H1 (cell line): ENCODE results near the gene OR52N2. TPM values are rescaled to one million over a fixed set of nuclear protein-coding genes. Genes with fewer than 3 reads are reported as not detected.

Experiments used
- CTCF ChIA-PET: fragments of 300-600 bp; sonication (Branson Sonifier 250); formaldehyde crosslinking; loops from one replicate; lab custom pipeline; 2021; ENCODE audit not compliant: partially characterized antibody; lab: Charles Lee
- POLR2A ChIA-PET: fragments of 300-600 bp; sonication (Branson Sonifier 250); formaldehyde crosslinking; loops from one replicate; lab custom pipeline; 2021; ENCODE audit warnings: inconsistent platforms; ENCODE audit not compliant: partially characterized antibody; lab: Charles Lee
- DNase-seq, 2 experiments: peaks; one replicate each; pipeline versions ENCODE4 v3.0.0 to v3.0.0-alpha.2; 2010 to 2022; ENCODE audit warnings: low spot score in 2 of 2, low read depth in 1 of 2, mixed read lengths in 1 of 2
- FAIRE-seq: peaks from 2 replicates; lab custom pipeline; 2011; peaks lifted over from hg19 to GRCh38; lab: Jason Lieb, UNC
- H2AFZ ChIP-seq: 2 replicates; pipeline ENCODE4 v1.8.1; 2012; ENCODE audit warnings: low read length, inconsistent platforms
- H2AK5ac ChIP-seq: 2 replicates; pipeline ENCODE4 v1.6.1; 2013; ENCODE audit warnings: low read depth, low read length
- H2BK120ac ChIP-seq: replicated peaks from 2 replicates; pipeline ENCODE3; 2013; ENCODE audit warnings: low read depth, low read length, inconsistent platforms
- H2BK12ac ChIP-seq: 2 replicates; pipeline ENCODE4 v1.6.1; 2013; ENCODE audit warnings: low read depth, low read length
- H2BK15ac ChIP-seq: 2 replicates; pipeline ENCODE4 v1.6.1; 2013; ENCODE audit warnings: low read length
- H2BK20ac ChIP-seq: 2 replicates; pipeline ENCODE4 v1.6.1; 2013; ENCODE audit warnings: low read length
- H2BK5ac ChIP-seq: 2 replicates; pipeline ENCODE4 v1.6.1; 2013; ENCODE audit warnings: low read depth, low read length
- H3K14ac ChIP-seq: 2 replicates; pipeline ENCODE4 v1.6.1; 2013; ENCODE audit warnings: inconsistent platforms; ENCODE audit not compliant: insufficient read length
- H3K18ac ChIP-seq: 2 replicates; pipeline ENCODE4 v1.6.1; 2013; ENCODE audit warnings: low read length; ENCODE audit errors: extremely low read depth
- H3K23ac ChIP-seq: 2 replicates; pipeline ENCODE4 v1.6.1; 2013; ENCODE audit warnings: inconsistent platforms; ENCODE audit not compliant: insufficient read length
- H3K23me2 ChIP-seq: 2 replicates; pipeline ENCODE4 v1.6.1; 2013; ENCODE audit warnings: low read depth, low read length
- H3K27ac ChIP-seq: 2 replicates; pipeline ENCODE4 v1.6.1; 2011; ENCODE audit warnings: low read depth, low read length, inconsistent platforms
- H3K27me3 ChIP-seq, 4 experiments: replicated peaks in 1 of 4; 1 replicate in 1 of 4; 2 replicates in 3 of 4; pipeline versions ENCODE4 v1.6.1 to v1.8.1; 2011 to 2013; ENCODE audit warnings: low read length in 3 of 4, mild to moderate bottlenecking in 3 of 4, inconsistent platforms in 2 of 4, mixed read lengths in 2 of 4, moderate library complexity in 1 of 4; ENCODE audit not compliant: control insufficient read depth in 3 of 4, insufficient read depth in 3 of 4; ENCODE audit errors: extremely low read depth in 1 of 4
- H3K36me3 ChIP-seq, 4 experiments: 2 replicates each; pipeline versions ENCODE4 v1.6.1 to v1.8.1; 2011 to 2013; ENCODE audit warnings: mild to moderate bottlenecking in 4 of 4, low read length in 3 of 4, moderate library complexity in 2 of 4, control low read depth in 1 of 4, inconsistent platforms in 1 of 4; ENCODE audit not compliant: insufficient read depth in 4 of 4, control insufficient read depth in 2 of 4
- H3K4ac ChIP-seq: replicated peaks from 2 replicates; pipeline ENCODE3; 2013; ENCODE audit warnings: low read length, low read depth, mixed read lengths, inconsistent platforms; ENCODE audit not compliant: insufficient read length
- H3K4me1 ChIP-seq, 4 experiments: replicated peaks in 1 of 4; 1 replicate in 1 of 4; 2 replicates in 3 of 4; pipeline versions ENCODE4 v1.6.1 to v1.8.1; 2011 to 2013; ENCODE audit warnings: low read length in 3 of 4, inconsistent platforms in 2 of 4, mixed read lengths in 1 of 4; ENCODE audit not compliant: insufficient read depth in 4 of 4, control insufficient read depth in 3 of 4
- H3K4me2 ChIP-seq, 2 experiments: 2 replicates each; pipeline versions ENCODE4 v1.6.1 to v1.8.1; 2011 to 2013; ENCODE audit warnings: low read depth in 2 of 2, low read length in 2 of 2, control low read depth in 1 of 2, inconsistent platforms in 1 of 2, mild to moderate bottlenecking in 1 of 2; ENCODE audit not compliant: insufficient read depth in 1 of 2
- H3K4me3 ChIP-seq, 4 experiments: fragments of 200-600, 300-600 bp in 1 of 4; sonication (generic), shearing (Covaris generic), sonication (Bioruptor Twin) in 1 of 4; 2 replicates each; pipeline versions ENCODE4 v1.5.1 to v1.8.1; 2011 to 2016; ENCODE audit warnings: low read length in 4 of 4, low read depth in 3 of 4, control low read depth in 2 of 4, inconsistent platforms in 2 of 4, mild to moderate bottlenecking in 2 of 4, mixed read lengths in 1 of 4, moderate library complexity in 1 of 4; ENCODE audit not compliant: insufficient read depth in 2 of 4; ENCODE audit errors: extremely low read depth in 1 of 4
- H3K56ac ChIP-seq: replicated peaks from 2 replicates; pipeline ENCODE3; 2013; ENCODE audit warnings: low read depth, mild to moderate bottlenecking, mixed read lengths, low read length, inconsistent platforms; ENCODE audit not compliant: insufficient read length
- H3K79me1 ChIP-seq: 2 replicates; pipeline ENCODE4 v1.6.1; 2013; ENCODE audit warnings: low read depth, low read length, control low read depth
- H3K79me2 ChIP-seq, 2 experiments: 2 replicates each; pipeline versions ENCODE4 v1.6.1 to v1.8.1; 2012 to 2013; ENCODE audit warnings: low read length in 2 of 2, mild to moderate bottlenecking in 2 of 2, inconsistent platforms in 1 of 2; ENCODE audit not compliant: insufficient read depth in 2 of 2, control insufficient read depth in 1 of 2
- H3K9ac ChIP-seq, 4 experiments: replicated peaks in 1 of 4; 1 replicate in 1 of 4; 2 replicates in 3 of 4; pipeline versions ENCODE4 v1.6.1 to v1.8.1; 2011 to 2013; ENCODE audit warnings: low read depth in 3 of 4, low read length in 3 of 4, control low read depth in 2 of 4, mild to moderate bottlenecking in 2 of 4, moderate library complexity in 2 of 4, inconsistent platforms in 1 of 4; ENCODE audit errors: extremely low read depth in 1 of 4
- H3K9me3 ChIP-seq, 2 experiments: 2 replicates each; pipeline versions ENCODE4 v1.6.1 to v1.8.1; 2012 to 2013; ENCODE audit warnings: mild to moderate bottlenecking in 2 of 2, moderate library complexity in 2 of 2, control low read depth in 1 of 2, inconsistent platforms in 1 of 2, low read depth in 1 of 2, low read length in 1 of 2, mixed read lengths in 1 of 2; ENCODE audit not compliant: insufficient read depth in 2 of 2
- H4K20me1 ChIP-seq, 2 experiments: replicated peaks in 1 of 2; 2 replicates each; pipeline versions ENCODE3 to v1.8.1; 2011 to 2013; ENCODE audit warnings: inconsistent platforms in 2 of 2, low read length in 2 of 2, mild to moderate bottlenecking in 1 of 2; ENCODE audit not compliant: insufficient read depth in 2 of 2, control insufficient read depth in 1 of 2
- H4K5ac ChIP-seq: 2 replicates; pipeline ENCODE4 v1.6.1; 2013; ENCODE audit warnings: low read length, low read depth, mixed read lengths, inconsistent platforms; ENCODE audit not compliant: insufficient read length
- H4K8ac ChIP-seq: 2 replicates; pipeline ENCODE4 v1.8.0; 2013; ENCODE audit warnings: mild to moderate bottlenecking, moderate library complexity, low read length, inconsistent platforms; ENCODE audit not compliant: insufficient read depth; ENCODE audit errors: extremely low read depth
- H4K91ac ChIP-seq: replicated peaks from 2 replicates; pipeline ENCODE3; 2013; ENCODE audit warnings: low read length, mixed read lengths, inconsistent platforms; ENCODE audit not compliant: insufficient read length
- BCL11A ChIP-seq, 2 experiments: IDR thresholded peaks; one replicate each; pipeline ENCODE4 v1.6.1; 2011; ENCODE audit warnings: low read depth in 2 of 2, low read length in 2 of 2, mild to moderate bottlenecking in 2 of 2
- FOSL1 ChIP-seq: IDR thresholded peaks from 2 replicates; pipeline ENCODE4 v1.6.1; 2011; ENCODE audit warnings: mild to moderate bottlenecking, low read depth, low read length, moderate library complexity; ENCODE audit not compliant: insufficient read depth
- JUND ChIP-seq: IDR thresholded peaks from 2 replicates; pipeline ENCODE4 v1.6.1; 2011; ENCODE audit warnings: mild to moderate bottlenecking, improper control_type of control experiment, low read length
- KDM4A ChIP-seq: IDR thresholded peaks from one replicate; pipeline ENCODE4 v1.7.1; 2012; ENCODE audit warnings: low read depth, mild to moderate bottlenecking, moderate library complexity, low read length, inconsistent platforms; ENCODE audit not compliant: severe bottlenecking
- POLR2A ChIP-seq, 2 experiments: IDR thresholded peaks; 1 replicate in 1 of 2; 2 replicates in 1 of 2; pipeline ENCODE4 v1.6.1; 2011; ENCODE audit warnings: low read depth in 2 of 2, low read length in 2 of 2, mild to moderate bottlenecking in 2 of 2; ENCODE audit errors: control extremely low read depth in 1 of 2
- RAD21 ChIP-seq, 2 experiments: IDR thresholded peaks in 1 of 2; conservative IDR thresholded peaks in 1 of 2; 2 replicates each; pipeline ENCODE4 v1.6.1; 2011; ENCODE audit warnings: low read depth in 2 of 2, low read length in 2 of 2, improper control_type of control experiment in 1 of 2, inconsistent platforms in 1 of 2, mild to moderate bottlenecking in 1 of 2, moderate library complexity in 1 of 2
- SP1 ChIP-seq: IDR thresholded peaks from 2 replicates; pipeline ENCODE4 v1.6.1; 2011; ENCODE audit warnings: low read depth, low read length
- SRF ChIP-seq: IDR thresholded peaks from 2 replicates; pipeline ENCODE4 v1.6.1; 2011; ENCODE audit warnings: mild to moderate bottlenecking, low read depth, low read length, moderate library complexity
- TAF7 ChIP-seq: optimal IDR thresholded peaks from 2 replicates; pipeline ENCODE3; 2011; ENCODE audit warnings: low read depth, mild to moderate bottlenecking, inconsistent platforms, low read length, moderate library complexity, borderline replicate concordance
- WGBS, 2 experiments: shearing (Covaris generic) in 1 of 2; methylation state at CpG; one replicate each; pipeline versions ENCODE4 v1.1.6 to v1.1.7; 2013 to 2015; ENCODE audit warnings: low lambda C conversion rate in 2 of 2, mixed read lengths in 2 of 2, inconsistent platforms in 1 of 2, low coverage in 1 of 2, missing lambda C conversion rate in 1 of 2; ENCODE audit not compliant: insufficient replicate concordance in 2 of 2, insufficient coverage in 1 of 2, insufficient read length in 1 of 2; ENCODE audit errors: extremely low coverage in 1 of 2, missing lambda C conversion rate in 1 of 2; 5-methylcytosine and 5-hydroxymethylcytosine counted together
- polyA plus RNA-seq, 7 experiments: library from polyadenylated mRNA; depleted of rRNA in 3 of 7; stranded (reverse) in 5 of 7; unstranded in 2 of 7; fragments of >200 nt in 5 of 7; fragments of 200-250 nt in 2 of 7; gene quantifications; 1 replicate in 5 of 7; 2 replicates in 1 of 7; 4 replicates in 1 of 7; pipeline versions ENCODE4 v1.2.1 to v1.2.3, GENCODE V29; 2011 to 2013; ENCODE audit warnings: missing spikeins in 2 of 7, mixed read lengths in 2 of 7
- total RNA-seq: library from RNA; stranded (reverse); fragmentation: NEBNext Ultra II Directional; extraction: Animal tissue kit (Norgen Biotek cat#: 25700); gene quantifications from 2 replicates; pipeline ENCODE4 v1.2.1, GENCODE V29; 2021
- TF ChIP-seq, protein P1 (sequence below): IDR thresholded peaks from 2 replicates; pipeline ENCODE4 v1.6.1; 2012; ENCODE audit warnings: low read length, inconsistent platforms
- TF ChIP-seq, protein P2 (sequence below): IDR thresholded peaks from 2 replicates; pipeline ENCODE4 v1.6.1; 2011; ENCODE audit warnings: low read length, improper control_type of control experiment
- TF ChIP-seq, protein P3 (sequence below): IDR thresholded peaks from 2 replicates; pipeline ENCODE4 v1.6.1; 2012; ENCODE audit warnings: inconsistent platforms

The OR52N2 gene
- total and polyA plus RNA-seq, 2 of the 8 experiments (the other 6 are each of a cell fraction or from before 2014, with no cell fraction given) = 0.39 to 4.8 TPM

DNA sequence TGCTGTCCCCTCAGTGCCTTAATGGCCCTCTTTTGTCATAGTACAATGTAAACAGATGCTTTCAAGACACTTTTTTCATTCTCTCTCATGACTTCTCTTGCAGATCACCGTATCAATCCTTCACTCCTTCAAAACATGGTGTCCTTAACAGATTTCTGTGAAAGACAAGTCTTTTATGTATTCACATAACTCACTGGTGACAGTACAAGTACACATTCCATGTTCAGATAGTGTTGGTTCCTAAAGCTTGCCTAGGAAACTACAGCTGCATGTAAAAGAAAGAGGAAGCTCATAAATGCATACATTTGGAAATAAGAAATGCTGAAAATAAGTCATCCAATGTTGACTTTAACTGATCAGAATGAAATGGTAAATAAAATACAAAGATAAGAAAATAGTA lies 38.0 kb downstream of the OR52N2 start:
- FAIRE-seq (no peak), DNase-seq (no peak)
- H2BK20ac ChIP-seq = no peak overlapping the region
- H2BK15ac ChIP-seq = no peak overlapping the region
- H2BK120ac ChIP-seq = no peak overlapping the region
- H4K20me1 ChIP-seq = no peaks in the 10 kb centered on the region
- H3K9ac ChIP-seq = no peak overlapping the region
- ChIA-PET CTCF (no interaction called here), POLR2A (no interaction called here)
- 96% methylated on average over 1 of the region's 1 CpG; no CpG with 5 or more reads in 1 of the 2 experiments for WGBS, 2 experiments
- H3K14ac ChIP-seq = no peak overlapping the region
- no peak overlapping the region for H2BK5ac ChIP-seq
- no peak overlapping the region for H4K8ac ChIP-seq
- no peak overlapping the region for H3K18ac ChIP-seq
- H2BK12ac ChIP-seq = no peak overlapping the region
- no peak overlapping the region for H2AK5ac ChIP-seq
- H3K79me2 ChIP-seq = no peaks in the 10 kb centered on the region
- H3K23me2 ChIP-seq = no peaks in the 10 kb centered on the region
- H4K91ac ChIP-seq = no peak overlapping the region
- no peak overlapping the region for H3K27ac ChIP-seq
- H3K9me3 ChIP-seq = no peaks in the 10 kb centered on the region
- no peak overlapping the region for H3K23ac ChIP-seq
- no peaks in the 10 kb centered on the region for H3K4me1 ChIP-seq
- H4K5ac ChIP-seq = no peak overlapping the region
- no peak overlapping the region for H3K4ac ChIP-seq
- no peaks in the 10 kb centered on the region for H3K27me3 ChIP-seq
- H3K36me3 ChIP-seq = no peaks in the 10 kb centered on the region
- H3K4me3 ChIP-seq = no peak overlapping the region
- H2AFZ ChIP-seq = no peak overlapping the region
- no peak overlapping the region for H3K56ac ChIP-seq
- no peaks in the 10 kb centered on the region for H3K79me1 ChIP-seq
- H3K4me2 ChIP-seq = no peak overlapping the region
- TF ChIP-seq, protein P1, sequence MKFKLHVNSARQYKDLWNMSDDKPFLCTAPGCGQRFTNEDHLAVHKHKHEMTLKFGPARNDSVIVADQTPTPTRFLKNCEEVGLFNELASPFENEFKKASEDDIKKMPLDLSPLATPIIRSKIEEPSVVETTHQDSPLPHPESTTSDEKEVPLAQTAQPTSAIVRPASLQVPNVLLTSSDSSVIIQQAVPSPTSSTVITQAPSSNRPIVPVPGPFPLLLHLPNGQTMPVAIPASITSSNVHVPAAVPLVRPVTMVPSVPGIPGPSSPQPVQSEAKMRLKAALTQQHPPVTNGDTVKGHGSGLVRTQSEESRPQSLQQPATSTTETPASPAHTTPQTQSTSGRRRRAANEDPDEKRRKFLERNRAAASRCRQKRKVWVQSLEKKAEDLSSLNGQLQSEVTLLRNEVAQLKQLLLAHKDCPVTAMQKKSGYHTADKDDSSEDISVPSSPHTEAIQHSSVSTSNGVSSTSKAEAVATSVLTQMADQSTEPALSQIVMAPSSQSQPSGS = no peak
- TF ChIP-seq TAF7 = no peak
- TF ChIP-seq FOSL1 = no peak
- TF ChIP-seq JUND = no peak
- TF ChIP-seq, protein P2, sequence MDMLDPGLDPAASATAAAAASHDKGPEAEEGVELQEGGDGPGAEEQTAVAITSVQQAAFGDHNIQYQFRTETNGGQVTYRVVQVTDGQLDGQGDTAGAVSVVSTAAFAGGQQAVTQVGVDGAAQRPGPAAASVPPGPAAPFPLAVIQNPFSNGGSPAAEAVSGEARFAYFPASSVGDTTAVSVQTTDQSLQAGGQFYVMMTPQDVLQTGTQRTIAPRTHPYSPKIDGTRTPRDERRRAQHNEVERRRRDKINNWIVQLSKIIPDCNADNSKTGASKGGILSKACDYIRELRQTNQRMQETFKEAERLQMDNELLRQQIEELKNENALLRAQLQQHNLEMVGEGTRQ = no peak
- TF ChIP-seq, protein P3, sequence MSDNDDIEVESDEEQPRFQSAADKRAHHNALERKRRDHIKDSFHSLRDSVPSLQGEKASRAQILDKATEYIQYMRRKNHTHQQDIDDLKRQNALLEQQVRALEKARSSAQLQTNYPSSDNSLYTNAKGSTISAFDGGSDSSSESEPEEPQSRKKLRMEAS = no peak
- TF ChIP-seq BCL11A (IDR thresholded peaks at IDR 0.05; ENCODE audit: low read depth in 2 of 2, low read length in 2 of 2) = no peak
- no peak for TF ChIP-seq POLR2A (IDR thresholded peaks at IDR 0.05; ENCODE audit: control extremely low read depth in 1 of 2, low read depth in 2 of 2, low read length in 2 of 2)
- TF ChIP-seq KDM4A = no peak
- no peak for TF ChIP-seq RAD21 (IDR thresholded peaks at IDR 0.05 in 1 of 2, conservative IDR thresholded peaks at IDR 0.05 in 1 of 2; ENCODE audit: low read depth in 2 of 2, low read length in 2 of 2)
- no peak for TF ChIP-seq SP1
- no peak for TF ChIP-seq SRF
